Panc1 (cell line): Measurements from ENCODE around the gene BRWD1. TPM values are rescaled to one million over a fixed set of nuclear protein-coding genes. Genes with fewer than 3 reads are reported as not detected.
A peak's percentile ranks its signal among the peaks of the same experiment; 100 is the strongest.

Experiments
- ATAC-seq: fragments of 200-7000 bp; cut with Tn5 transposase; 2 replicates; pipeline ENCODE4 v1.9.1; 2020; ENCODE audit warnings: mild to moderate bottlenecking, moderate library complexity
- BruUV-seq: library from RNA; stranded (reverse); fragments of 400-500 nt; replicated peaks from 2 replicates; lab custom pipeline; 2021; lab: Mats Ljungman, UMichigan
- CTCF ChIA-PET: fragments of 300-600 bp; sonication (Branson Sonifier 250); formaldehyde crosslinking; loops from one replicate; lab custom pipeline; 2022; ENCODE audit warnings: antibody characterized with exemption; lab: Charles Lee
- POLR2A ChIA-PET: fragments of 300-600 bp; sonication (Branson Sonifier 250); formaldehyde crosslinking; loops from one replicate; lab custom pipeline; 2022; ENCODE audit warnings: antibody characterized with exemption; lab: Charles Lee
- DNase-seq: peaks from one replicate; pipeline ENCODE4 v3.0.0-alpha.2; 2010; ENCODE audit warnings: low read depth, low spot score
- H3K27ac ChIP-seq: 2 replicates; pipeline ENCODE4 v1.5.1; 2011; ENCODE audit warnings: mild to moderate bottlenecking, low read length, inconsistent platforms
- H3K27me3 ChIP-seq: fragments of 200-500 bp; sonication (Bioruptor generic); 2 replicates; pipeline ENCODE4 v1.6.0; 2014; ENCODE audit warnings: low read length, inconsistent platforms; ENCODE audit not compliant: control insufficient read depth, insufficient read depth
- H3K36me3 ChIP-seq: fragments of 200-500 bp; sonication (Bioruptor generic); 2 replicates; pipeline ENCODE4 v1.5.1; 2014; ENCODE audit warnings: inconsistent platforms, mild to moderate bottlenecking, low read length, moderate library complexity; ENCODE audit not compliant: control insufficient read depth, insufficient read depth
- H3K4me1 ChIP-seq: 2 replicates; pipeline ENCODE4 v1.5.1; 2011; ENCODE audit warnings: inconsistent platforms, mild to moderate bottlenecking, low read length, moderate library complexity; ENCODE audit not compliant: control insufficient read depth, insufficient read depth
- H3K4me3 ChIP-seq, 2 experiments: 2 replicates each; pipeline ENCODE4 v1.5.1; 2011 to 2012; ENCODE audit warnings: low read depth in 2 of 2, low read length in 2 of 2, mild to moderate bottlenecking in 2 of 2, inconsistent platforms in 1 of 2, moderate library complexity in 1 of 2
- H3K9me3 ChIP-seq: fragments of 200-500 bp; sonication (Bioruptor generic); 2 replicates; pipeline ENCODE4 v1.5.1; 2014; ENCODE audit warnings: low read depth, mild to moderate bottlenecking, inconsistent platforms, low read length, moderate library complexity; ENCODE audit not compliant: control insufficient read depth, insufficient read depth
- CTCF ChIP-seq: fragments of 450-650 bp; IDR thresholded peaks from 2 replicates; pipeline ENCODE4 v1.5.1; 2017; ENCODE audit warnings: mild to moderate bottlenecking
- POLR2AphosphoS5 ChIP-seq: IDR thresholded peaks from 2 replicates; pipeline ENCODE4 v1.6.1; 2012; ENCODE audit warnings: mild to moderate bottlenecking, low read depth, low read length, moderate library complexity
- SIN3A ChIP-seq: IDR thresholded peaks from 2 replicates; pipeline ENCODE4 v1.6.1; 2012; ENCODE audit warnings: low read depth, mild to moderate bottlenecking, low read length, moderate library complexity, borderline replicate concordance; ENCODE audit not compliant: insufficient read depth
- TCF7L2 ChIP-seq: IDR thresholded peaks from 2 replicates; pipeline ENCODE4 v1.6.1; 2011; ENCODE audit warnings: mild to moderate bottlenecking, low read depth, low read length, inconsistent platforms
- in situ Hi-C: cut with HindIII; loops from 2 replicates; pipeline ENCODE4 v1.10.0; 2016; ENCODE audit warnings: low sequenced_read_pairs, low pct_unique_long_range_greater_than_20kb
- intact Hi-C: fragments of 100-400 bp; cut with micrococcal nuclease; formaldehyde crosslinking; loops from one replicate; pipeline ENCODE4 v1.10.0; 2022; ENCODE audit not compliant: unreplicated experiment
- total RNA-seq: library from RNA; stranded (reverse); gene quantifications from one replicate; pipeline ENCODE4 v1.2.1, GENCODE V29; 2021; ENCODE audit not compliant: unreplicated experiment
- TF ChIP-seq, protein P1 (sequence below), 2 experiments: IDR thresholded peaks; 2 replicates each; pipeline ENCODE4 v1.6.1; 2011 to 2012; ENCODE audit warnings: low read depth in 2 of 2, control low read depth in 1 of 2, low read length in 1 of 2, mild to moderate bottlenecking in 1 of 2, moderate library complexity in 1 of 2; ENCODE audit not compliant: insufficient read depth in 1 of 2

Gene BRWD1
- total RNA-seq, 1 experiment from 2014 or later, result 26.2 TPM

DNA sequence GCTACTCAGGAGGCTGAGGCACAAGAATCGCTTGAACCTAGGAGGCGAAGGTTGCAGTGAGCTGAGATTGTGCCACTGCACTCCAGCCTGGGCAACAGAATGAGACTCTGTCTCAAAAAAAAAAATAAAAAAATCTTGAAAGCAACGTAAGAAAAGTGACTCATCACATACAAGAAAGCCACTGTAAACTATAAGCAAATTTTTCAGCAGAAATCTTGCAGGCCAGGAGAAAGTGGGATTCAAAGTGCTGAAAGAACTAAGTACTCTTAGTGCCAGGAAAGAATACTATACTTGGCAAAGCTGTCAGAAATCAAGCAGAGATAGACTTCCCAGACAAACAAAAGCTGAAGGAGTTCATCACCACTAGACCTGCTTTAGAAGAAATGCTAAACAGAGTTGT lies 39.9 kb upstream of the BRWD1 start:
- Histone ChIP-seq H3K36me3 (no peaks in the 10 kb centered on the region; the same call in 1 of the 2 replicates), H3K27me3 (no peaks in the 10 kb centered on the region), H3K27ac (no peak overlapping the region), H3K4me1 (no peaks in the 10 kb centered on the region), H3K9me3 (no peaks in the 10 kb centered on the region), H3K4me3 (no peak overlapping the region)
- no peak for TF ChIP-seq TCF7L2
- TF ChIP-seq SIN3A, result no peak
- TF ChIP-seq, protein P1, sequence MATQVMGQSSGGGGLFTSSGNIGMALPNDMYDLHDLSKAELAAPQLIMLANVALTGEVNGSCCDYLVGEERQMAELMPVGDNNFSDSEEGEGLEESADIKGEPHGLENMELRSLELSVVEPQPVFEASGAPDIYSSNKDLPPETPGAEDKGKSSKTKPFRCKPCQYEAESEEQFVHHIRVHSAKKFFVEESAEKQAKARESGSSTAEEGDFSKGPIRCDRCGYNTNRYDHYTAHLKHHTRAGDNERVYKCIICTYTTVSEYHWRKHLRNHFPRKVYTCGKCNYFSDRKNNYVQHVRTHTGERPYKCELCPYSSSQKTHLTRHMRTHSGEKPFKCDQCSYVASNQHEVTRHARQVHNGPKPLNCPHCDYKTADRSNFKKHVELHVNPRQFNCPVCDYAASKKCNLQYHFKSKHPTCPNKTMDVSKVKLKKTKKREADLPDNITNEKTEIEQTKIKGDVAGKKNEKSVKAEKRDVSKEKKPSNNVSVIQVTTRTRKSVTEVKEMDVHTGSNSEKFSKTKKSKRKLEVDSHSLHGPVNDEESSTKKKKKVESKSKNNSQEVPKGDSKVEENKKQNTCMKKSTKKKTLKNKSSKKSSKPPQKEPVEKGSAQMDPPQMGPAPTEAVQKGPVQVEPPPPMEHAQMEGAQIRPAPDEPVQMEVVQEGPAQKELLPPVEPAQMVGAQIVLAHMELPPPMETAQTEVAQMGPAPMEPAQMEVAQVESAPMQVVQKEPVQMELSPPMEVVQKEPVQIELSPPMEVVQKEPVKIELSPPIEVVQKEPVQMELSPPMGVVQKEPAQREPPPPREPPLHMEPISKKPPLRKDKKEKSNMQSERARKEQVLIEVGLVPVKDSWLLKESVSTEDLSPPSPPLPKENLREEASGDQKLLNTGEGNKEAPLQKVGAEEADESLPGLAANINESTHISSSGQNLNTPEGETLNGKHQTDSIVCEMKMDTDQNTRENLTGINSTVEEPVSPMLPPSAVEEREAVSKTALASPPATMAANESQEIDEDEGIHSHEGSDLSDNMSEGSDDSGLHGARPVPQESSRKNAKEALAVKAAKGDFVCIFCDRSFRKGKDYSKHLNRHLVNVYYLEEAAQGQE (IDR thresholded peaks at IDR 0.05; ENCODE audit: insufficient read depth in 1 of 2, low read depth in 2 of 2, low read length in 1 of 2), result no peak
- TF ChIP-seq POLR2AphosphoS5, result no peak
- no peak for TF ChIP-seq CTCF
- in situ Hi-C loops, result no loop called here
- ChIA-PET CTCF (no interaction called here), POLR2A (no interaction called here)
- DNase-seq (no peak), ATAC-seq (no peak)
- no TSS peak for BruUV-seq
- intact Hi-C loops, result no loop called here

DNA sequence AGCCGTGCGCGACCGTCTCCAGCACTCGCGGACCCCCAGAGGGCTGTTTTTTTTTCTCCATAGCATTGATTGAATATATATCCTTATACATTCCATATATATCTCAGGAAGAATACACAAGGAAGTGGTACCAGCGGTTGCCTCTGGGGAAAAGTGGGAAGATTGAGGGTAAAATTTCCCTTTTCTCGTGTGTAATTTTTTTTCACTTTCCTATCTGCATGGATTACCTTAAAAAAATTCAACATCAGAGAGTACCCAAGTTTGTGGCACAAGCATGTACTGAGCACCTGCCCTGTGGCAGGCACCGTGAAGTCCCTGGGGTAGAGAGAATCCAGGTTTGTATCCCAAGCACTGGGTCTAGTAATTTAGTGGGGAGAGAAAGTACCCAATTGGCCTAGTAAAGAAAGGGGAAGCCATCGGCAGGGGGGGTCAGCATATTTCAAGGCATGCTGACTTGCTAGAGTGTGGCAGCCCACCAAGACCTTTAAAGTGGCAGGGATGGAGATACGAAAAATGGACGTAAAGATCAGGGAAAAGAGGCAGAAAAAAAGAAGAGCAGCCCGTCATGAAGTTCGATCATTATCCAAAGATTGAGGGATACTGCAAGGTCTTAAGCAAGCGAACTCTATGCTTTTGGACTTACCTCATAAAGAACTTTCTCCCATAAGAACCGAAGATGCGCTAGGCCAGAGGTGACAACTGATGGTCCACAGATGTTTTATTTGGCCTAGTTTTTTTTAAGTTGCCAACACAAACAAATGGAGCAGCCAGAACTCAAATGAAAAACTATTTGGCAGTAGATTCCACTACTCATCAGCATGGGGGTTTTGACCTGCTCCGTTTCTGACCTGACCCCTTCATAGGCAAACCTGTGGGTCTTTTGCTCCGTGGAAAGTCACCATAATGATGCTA lies 36.9 kb upstream of the BRWD1 start:
- peak overlapping the region; percentile 82 for H3K27ac ChIP-seq
- intact Hi-C loops, result no loop called here
- H3K27me3 ChIP-seq, result no peaks in the 10 kb centered on the region
- peaks cover 9% of the 10 kb centered on the region for H3K4me1 ChIP-seq
- ChIA-PET POLR2A (interaction anchor here (1.0 kb wide), 1 partner anchor 30 kb away, joined by 3 read pairs; a partner anchor contains a TSS), CTCF (no interaction called here)
- ATAC-seq (no peak), DNase-seq (no peak)
- no TSS peak for BruUV-seq
- peaks cover 25% of the 10 kb centered on the region for H3K36me3 ChIP-seq
- in situ Hi-C loops, result no loop called here
- no peaks in the 10 kb centered on the region for H3K9me3 ChIP-seq
- H3K4me3 ChIP-seq, result peak overlapping the region; percentile 53 to 79
- TF ChIP-seq TCF7L2, result no peak
- TF ChIP-seq POLR2AphosphoS5, result no peak
- TF ChIP-seq, protein P1 (IDR thresholded peaks at IDR 0.05; ENCODE audit: insufficient read depth in 1 of 2, low read depth in 2 of 2, low read length in 1 of 2), result no peak
- no peak for TF ChIP-seq CTCF
- TF ChIP-seq SIN3A, result no peak
